Measurements from ENCODE around the gene ZNF892.

ZNF892 gene

GRCh38 chr2:95207111-95207961 is at the start of gene ZNF892:
ZNF892 (plus strand) TSS chr2:95207521; CDS start chr2:95207816, 295 bp downstream.
- DNase-seq (ENCODE audit: low read depth in 2 of 2) = peak; percentile 74 to 81

GRCh38 chr2:95158441-95158840 is 48.9 kb upstream of the ZNF892 start:
- no peak for DNase-seq (ENCODE audit: low read depth in 2 of 2)

- peak; percentile 7 to 20 for DNase-seq (ENCODE audit: low read depth in 2 of 2)
Measured at GRCh38 chr2:95158891-95159619, 48.3 kb upstream of the ZNF892 start.

- DNase-seq (ENCODE audit: low read depth in 2 of 2) = peak; percentile 62 to 72
Measured at GRCh38 chr2:95159690-95160449, 47.5 kb upstream of the ZNF892 start, which contains the start of gene ZNF514. ZNF514 (minus strand) TSS chr2:95159848; CDS start chr2:95153253, 6,595 bp downstream.

- DNase-seq (ENCODE audit: low read depth in 2 of 2) = no peak
Measured at GRCh38 chr2:95165030-95165370, 42.3 kb upstream of the ZNF892 start.

GRCh38 chr2:95165371-95166064 is 41.8 kb upstream of the ZNF892 start, which contains the start of gene ZNF2:
ZNF2 (plus strand) TSS chr2:95165809; CDS start chr2:95176227, 10,418 bp downstream.
- DNase-seq (ENCODE audit: low read depth in 2 of 2) = peak; percentile 89 to 97

GRCh38 chr2:95166065-95166763 is 41.1 kb upstream of the ZNF892 start:
- DNase-seq (ENCODE audit: low read depth in 2 of 2) = no peak

GRCh38 chr2:95171902-95172301 is 35.4 kb upstream of the ZNF892 start:
- DNase-seq (ENCODE audit: low read depth in 2 of 2) = no peak

- DNase-seq (ENCODE audit: low read depth in 2 of 2) = no peak
Measured at GRCh38 chr2:95174031-95174542, 33.2 kb upstream of the ZNF892 start.

GRCh38 chr2:95179451-95179850 is 27.9 kb upstream of the ZNF892 start:
- no peak for DNase-seq (ENCODE audit: low read depth in 2 of 2)

- DNase-seq (ENCODE audit: low read depth in 2 of 2) = no peak
Measured at GRCh38 chr2:95181774-95182173, 25.5 kb upstream of the ZNF892 start.

- DNase-seq (ENCODE audit: low read depth in 2 of 2) = no peak
Measured at GRCh38 chr2:95185197-95185596, 22.1 kb upstream of the ZNF892 start.

GRCh38 chr2:95185973-95186372 is 21.3 kb upstream of the ZNF892 start:
- no peak for DNase-seq (ENCODE audit: low read depth in 2 of 2)

GRCh38 chr2:95192956-95193355 is 14.4 kb upstream of the ZNF892 start:
- DNase-seq (ENCODE audit: low read depth in 2 of 2) = peak; percentile 31 to 38

GRCh38 chr2:95203911-95204310 is 3.4 kb upstream of the ZNF892 start:
- DNase-seq (ENCODE audit: low read depth in 2 of 2) = no peak

- no peak for DNase-seq (ENCODE audit: low read depth in 2 of 2)
Measured at GRCh38 chr2:95204396-95204795, 2.9 kb upstream of the ZNF892 start.

- DNase-seq (ENCODE audit: low read depth in 2 of 2) = no peak
Measured at GRCh38 chr2:95206096-95206495, 1.2 kb upstream of the ZNF892 start.

- DNase-seq (ENCODE audit: low read depth in 2 of 2) = no peak
Measured at GRCh38 chr2:95208106-95208505, 785 bp downstream of the ZNF892 start.

- no peak for DNase-seq (ENCODE audit: low read depth in 2 of 2)
Measured at GRCh38 chr2:95215018-95215612, 7.8 kb downstream of the ZNF892 start.

- DNase-seq (ENCODE audit: low read depth in 2 of 2) = no peak
Measured at GRCh38 chr2:95220449-95220848, 13.1 kb downstream of the ZNF892 start.

Measured in stimulated activated CD8-positive, alpha-beta memory T cell treated with anti-CD3 and anti-CD28 coated beads, Interleukin-2, amount 100 ng/mL, for 48 hours (primary cell).